ENCODE measurements around the gene SLF2.

The SLF2 gene

GRCh38 chr10:100901051-100901450 is 11.7 kb upstream of the SLF2 start:
- no peak for DNase-seq

DNA sequence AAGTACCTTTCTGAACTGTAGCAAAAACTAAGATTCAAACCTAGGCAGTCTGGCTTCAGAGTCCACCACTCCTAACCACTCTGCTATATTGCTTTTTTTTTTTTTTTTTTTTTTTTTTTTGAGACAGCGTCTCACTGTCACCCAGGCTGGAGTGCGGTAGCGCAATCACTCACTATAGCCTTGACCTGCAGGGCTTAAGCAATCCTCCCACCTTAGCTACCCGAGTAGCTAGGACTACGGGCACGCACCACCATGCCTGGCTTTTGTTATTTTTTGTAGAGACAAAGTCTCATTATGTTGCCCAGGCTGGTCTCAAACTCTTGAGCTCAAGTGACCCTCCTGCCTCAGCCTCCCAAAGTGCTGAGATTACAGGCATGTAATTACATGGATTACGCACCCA is 10.1 kb upstream of the SLF2 start:
- no peak for DNase-seq

DNA sequence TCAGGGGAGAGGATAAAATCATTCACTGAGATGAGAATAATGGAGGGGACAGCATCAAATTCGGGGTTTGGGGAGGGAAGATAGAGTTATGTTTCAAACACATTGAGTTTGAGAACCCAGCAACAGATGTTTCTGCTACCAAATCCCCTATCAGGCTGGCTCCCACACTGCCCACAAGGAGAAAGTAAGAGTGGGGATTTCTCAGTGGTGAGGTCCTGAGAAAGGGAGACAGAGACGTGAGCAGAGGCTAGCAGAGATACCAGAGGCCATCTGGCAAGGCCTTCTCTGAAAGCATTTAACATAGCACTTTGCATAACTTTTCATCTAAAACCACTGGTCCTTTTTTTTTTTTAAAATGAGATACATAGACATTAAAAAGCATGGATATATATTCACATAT is 7.8 kb upstream of the SLF2 start:
- no peak for DNase-seq

GRCh38 chr10:100907175-100907574 is 5.6 kb upstream of the SLF2 start:
- no peak for DNase-seq

DNA sequence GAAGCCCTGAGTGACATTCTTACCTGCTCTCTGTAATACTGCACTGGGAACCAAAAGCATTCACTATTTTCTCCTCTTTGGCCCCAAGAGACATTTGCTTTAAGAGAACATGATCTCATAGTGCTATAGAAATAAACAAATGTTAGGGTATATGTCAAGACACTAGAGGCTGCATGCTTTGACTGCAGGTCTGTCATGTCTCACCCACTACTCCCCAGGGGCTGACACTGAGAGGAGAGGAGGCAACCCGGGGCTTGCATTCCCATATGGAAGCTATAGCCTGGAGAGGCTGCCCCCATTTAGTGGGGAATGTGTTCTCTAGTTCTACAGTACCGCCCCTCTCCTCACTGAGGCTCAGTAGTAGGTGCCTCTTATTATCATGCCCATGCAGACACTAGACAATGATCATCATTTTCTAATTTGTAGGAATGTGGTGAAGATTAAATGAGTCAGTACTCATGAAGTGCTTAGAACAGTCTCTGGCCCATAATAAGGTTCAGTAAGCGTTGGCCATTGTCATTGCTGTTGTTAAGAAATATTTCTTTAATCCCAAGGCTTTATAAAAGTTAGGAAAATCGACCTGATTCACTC is 4.9 kb upstream of the SLF2 start:
- no peak for DNase-seq

DNA sequence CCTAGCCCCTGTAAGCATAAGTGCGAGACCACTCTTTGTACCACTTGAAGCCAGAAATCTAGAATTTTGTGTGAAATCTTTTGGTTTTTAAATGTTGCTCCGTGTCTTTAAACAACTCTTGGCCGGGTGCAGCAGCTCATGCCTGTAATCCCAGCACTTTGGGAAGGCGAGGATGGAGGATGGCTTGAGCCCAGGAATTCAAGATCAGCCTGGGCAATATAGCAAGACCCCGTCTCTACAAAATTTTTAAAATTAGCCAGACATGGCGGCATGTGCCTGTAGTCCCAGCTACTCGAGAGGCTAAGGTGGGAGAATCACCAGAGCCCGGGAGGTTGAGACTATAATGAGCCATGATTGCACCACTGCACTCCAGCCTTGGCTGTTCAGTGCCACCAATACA is 4.4 kb upstream of the SLF2 start:
- DNase-seq, result no peak

- DNase-seq, result no peak
Observed at GRCh38 chr10:100909501-100910263, 3.1 kb upstream of the SLF2 start.

- no peak for DNase-seq
Observed at GRCh38 chr10:100911472-100911871, 1.3 kb upstream of the SLF2 start.

GRCh38 chr10:100912013-100912604 is 654 bp upstream of the SLF2 start:
- no peak for DNase-seq

GRCh38 chr10:100913470-100913865 is 705 bp downstream of the SLF2 start:
- DNase-seq, result no peak

DNA sequence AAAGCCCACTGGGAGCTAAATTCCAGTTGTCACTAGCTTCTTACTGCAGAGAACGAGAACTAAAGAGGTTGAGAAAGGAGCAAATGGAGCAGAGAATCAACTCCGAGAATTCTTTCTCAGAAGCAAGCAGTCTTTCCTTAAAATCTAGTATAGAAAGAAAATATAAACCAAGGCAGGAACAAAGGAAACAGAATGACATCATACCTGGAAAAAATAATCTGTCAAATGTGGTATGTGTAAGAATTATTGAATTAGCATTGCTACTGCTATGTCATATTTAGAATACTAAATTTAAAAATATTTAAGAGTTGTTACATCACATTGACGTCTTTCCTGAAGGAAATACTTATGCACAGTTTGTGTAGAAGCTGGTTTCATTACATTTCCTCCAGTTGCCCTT is 4.3 kb downstream of the SLF2 start:
- DNase-seq, result no peak

DNA sequence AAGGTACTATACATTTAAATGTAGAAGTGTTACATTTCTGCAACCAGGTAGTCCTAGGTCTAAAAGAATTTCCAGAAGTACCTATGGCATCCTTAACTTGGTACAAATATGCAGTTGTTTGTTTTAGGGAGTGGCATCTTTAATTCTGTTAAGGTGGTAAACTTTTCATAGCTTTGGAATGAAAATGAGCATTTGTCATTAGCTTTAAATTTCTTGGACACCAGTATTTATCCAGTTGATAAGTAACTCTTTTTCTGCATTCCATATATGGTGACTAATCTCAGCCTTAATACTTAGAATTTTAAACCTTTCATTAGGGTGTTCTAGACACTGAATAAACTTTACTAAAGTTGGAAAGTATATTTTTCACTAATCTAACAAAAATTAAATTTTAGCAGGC is 10.8 kb downstream of the SLF2 start:
- no peak for DNase-seq

- no peak for DNase-seq
Observed at GRCh38 chr10:100927266-100927665, 14.5 kb downstream of the SLF2 start.

DNA sequence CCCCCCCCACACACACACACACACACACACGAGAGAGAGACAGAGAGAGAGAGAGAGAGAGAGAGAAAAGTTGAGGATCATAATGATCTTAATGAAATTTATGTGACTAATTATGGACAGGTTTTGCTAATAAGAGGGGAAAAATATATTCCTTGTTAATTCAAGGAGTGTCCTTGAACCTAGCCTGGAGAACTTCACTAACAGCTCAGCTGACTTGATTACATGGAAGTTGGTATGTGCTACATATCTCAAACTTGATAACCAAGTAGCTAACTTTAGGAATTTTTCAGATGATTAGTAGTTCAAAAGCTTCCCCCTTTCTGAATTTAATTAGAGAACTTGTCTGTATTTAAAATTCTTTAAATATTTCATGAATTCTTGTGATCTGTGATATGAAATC is 15.3 kb downstream of the SLF2 start:
- no peak for DNase-seq

DNA sequence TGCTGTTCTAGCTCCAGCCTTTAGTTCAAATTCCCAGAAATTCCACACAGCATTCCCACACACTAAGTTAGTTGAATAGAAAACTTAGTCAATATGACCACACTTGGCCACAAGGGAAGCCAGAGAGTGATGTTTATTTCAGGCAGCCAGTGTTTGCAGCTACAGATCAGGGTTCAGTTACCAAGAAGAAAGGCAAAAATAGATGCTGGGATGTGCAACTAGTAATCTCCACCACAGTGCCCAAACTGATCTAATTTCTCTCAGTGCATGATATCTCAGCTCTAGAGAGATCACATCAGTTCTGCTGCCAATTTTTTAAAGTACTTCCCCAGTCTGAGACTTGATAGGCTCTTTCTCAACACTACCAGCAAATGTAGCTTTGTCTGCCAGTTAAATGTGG is 17.6 kb downstream of the SLF2 start:
- DNase-seq, result no peak

GRCh38 chr10:100934084-100934659 is 21.4 kb downstream of the SLF2 start:
- no peak for DNase-seq

DNA sequence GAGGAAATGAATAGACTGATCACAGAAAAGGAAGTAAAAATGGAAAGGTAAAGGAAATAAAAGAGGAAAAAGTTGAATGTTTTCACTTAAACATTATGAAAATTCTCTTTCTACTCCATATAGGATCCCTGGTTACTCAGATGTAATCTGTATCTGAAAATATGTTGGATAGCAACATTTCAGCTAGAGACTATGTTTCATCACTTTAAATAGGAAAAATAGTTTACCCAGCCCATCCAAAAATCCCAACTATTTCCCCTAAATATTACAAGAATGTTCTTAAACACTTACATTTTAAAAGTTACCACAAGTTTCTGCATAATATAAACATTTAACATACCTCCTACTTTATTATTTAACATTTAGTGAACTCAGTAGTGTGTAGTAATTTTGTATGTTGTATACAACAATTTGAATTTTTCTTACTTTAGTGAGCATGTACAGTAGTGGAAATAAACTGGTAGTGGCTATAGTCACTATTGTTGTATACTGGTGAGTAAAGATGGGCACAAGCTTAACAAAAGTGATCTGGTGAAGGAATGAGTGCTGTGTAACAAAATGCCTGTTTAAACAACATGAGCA is 27.1 kb downstream of the SLF2 start:
- DNase-seq, result no peak

GRCh38 chr10:100942229-100942628 is 29.5 kb downstream of the SLF2 start:
- no peak for DNase-seq

DNA sequence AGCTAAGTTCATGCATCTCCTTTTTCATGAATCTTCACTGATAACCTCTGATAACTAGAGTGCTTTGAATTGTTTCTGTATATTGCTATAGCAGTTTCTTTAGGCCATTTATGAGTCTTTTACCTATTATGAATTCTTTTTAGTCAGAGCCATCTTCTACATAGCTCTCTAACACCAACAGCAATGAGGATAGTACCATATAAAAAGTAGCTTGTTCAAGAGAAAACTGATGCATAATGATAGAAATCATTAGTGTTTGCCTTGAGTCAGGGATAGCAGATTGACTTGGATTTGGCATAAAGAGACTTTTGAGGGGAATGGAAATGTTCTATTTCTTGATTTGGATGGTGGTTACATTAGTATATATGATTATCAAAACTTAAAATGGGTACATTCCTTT is 30.7 kb downstream of the SLF2 start:
- DNase-seq, result no peak

GRCh38 chr10:100945754-100946153 is 33.0 kb downstream of the SLF2 start:
- no peak for DNase-seq

DNA sequence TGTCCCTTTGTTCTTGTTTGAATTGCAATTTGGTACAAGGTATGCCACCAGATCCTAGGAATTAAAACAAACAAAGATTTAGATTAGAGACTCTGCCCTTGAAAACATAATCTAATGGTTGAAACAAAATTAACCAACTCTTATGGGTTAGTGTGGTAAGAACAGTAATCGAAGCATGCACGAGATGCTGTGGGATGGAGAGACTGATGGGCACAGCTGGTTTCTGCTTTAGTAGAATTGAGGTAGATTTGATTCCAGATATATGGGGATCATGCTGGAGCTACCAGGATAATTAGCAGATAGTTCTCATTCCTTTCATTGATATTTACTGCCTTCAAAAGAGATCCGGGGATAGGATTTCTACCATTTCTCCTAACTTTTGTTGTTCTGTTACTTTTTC is 36.2 kb downstream of the SLF2 start:
- no peak for DNase-seq

DNA sequence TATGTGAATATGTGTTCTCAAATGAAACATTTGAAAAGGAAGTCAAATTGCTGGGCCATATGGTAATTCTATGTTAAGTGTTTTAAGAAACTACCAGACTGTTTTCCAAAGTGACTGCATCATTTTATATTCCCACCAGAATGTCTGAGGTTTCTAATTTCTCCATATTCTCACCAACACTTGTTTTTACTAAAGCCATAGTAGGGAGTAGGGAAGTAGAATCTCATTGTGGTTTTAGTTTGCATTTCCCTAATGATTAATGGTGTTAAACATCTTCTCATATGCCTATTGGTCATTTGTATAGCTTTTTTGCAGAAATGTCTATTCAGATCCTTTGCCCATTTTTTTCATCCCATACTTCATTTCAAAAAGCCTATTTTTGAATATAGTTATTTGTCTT is 47.5 kb downstream of the SLF2 start:
- DNase-seq, result no peak

DNA sequence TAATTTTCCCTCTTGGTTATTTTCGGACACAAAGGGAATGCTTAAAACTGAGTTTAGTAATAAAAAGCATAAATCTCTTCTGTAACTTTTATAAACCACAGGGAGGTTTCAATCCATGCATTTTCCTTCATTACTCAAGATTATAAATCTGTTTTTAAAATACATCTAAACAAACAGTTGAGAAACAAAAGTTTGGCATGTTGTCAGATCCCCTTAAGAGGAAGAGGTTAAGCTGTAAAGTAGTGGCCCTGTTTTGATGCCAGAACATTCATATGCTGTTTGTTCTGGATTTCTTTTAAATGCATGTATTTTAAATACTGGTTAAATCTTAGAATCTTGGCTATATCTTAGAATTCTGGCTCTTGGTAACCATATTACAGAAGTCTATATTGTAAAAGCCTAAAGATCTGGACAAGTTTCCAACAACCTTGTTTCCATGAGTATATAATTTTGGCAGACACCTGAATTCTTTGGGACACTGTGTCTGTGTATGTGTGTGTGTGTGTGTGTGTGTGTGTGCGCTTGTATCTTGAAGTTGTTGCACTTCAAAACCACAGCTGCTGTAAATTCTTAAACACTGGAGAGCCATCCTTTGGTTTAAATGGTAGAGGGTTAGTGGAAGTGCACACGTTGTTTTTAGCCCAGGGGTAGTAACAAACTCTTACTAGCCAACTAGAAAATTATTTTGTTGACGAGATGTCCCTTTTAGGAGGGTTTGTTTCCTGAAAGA is 49.8 kb downstream of the SLF2 start:
- no peak for DNase-seq

Data from CD4-positive, alpha-beta T cell treated with Interferon gamma for 1 hour (primary cell).